NCI-H82 treated with DMSO at 0.1 percent for 48 hours (cell line): ENCODE results near the gene NSUN5.
"Not testable (repeated sequence)": the region's sequence is repeated elsewhere in the genome, so short reads cannot be mapped to it uniquely, and the experiment has no call there.

Experiments
- DNase-seq: peaks from one replicate; lab custom pipeline; 2025; ENCODE audit not compliant: unreplicated experiment; lab: John Stamatoyannopoulos, UW

The NSUN5 gene

DNA sequence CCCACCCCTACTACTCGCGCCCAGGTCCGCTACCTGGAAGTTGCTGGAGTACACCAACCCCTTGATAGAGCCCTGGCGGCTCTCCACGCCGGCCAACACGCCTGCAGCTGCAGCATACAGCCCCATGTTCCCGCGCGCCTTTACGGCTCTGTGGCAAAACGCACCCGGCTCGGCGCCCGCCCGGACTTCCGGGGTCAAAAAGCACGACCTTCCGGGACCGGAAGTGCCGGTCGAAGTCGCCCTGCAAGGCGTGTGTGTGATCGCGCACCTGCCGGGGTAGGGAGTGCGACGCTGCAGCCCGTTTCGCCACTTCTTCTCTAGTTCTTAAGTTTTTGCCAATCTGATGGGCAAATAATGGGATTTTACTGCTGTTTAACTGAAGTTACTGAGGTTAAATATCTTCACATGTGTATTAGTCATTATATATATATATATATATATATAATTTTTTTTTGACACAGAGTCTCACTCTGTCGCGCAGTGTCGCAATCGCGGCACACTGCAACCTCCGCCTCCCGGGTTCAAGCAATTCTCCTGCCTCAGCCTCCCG is at the start of gene NSUN5:
Gene NSUN5, minus strand, starts transcription at position 162 of the 550 bp plus-strand sequence. Its CDS starts 36 bp downstream, at position 126.
- DNase-seq: peak; percentile 3

DNA sequence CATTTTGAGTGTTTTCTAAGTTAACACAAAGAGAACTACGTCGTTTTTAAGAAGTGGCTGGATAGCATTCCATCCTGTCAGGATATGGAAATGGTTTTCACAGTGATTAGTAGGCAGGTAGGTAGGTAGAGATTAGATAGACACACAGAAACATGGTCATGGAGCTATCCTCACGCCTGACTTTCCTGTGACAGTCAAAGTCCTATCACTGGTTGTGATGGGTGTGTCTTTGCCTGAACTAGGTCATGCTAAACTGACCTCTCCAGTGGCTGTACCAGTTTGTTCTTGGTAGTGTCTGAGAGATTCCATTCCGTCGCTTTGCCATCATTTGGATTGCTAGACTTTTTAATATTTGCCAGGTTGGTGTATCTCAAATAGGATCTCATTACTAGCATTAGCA is 47.5 kb upstream of the NSUN5 start:
- no peak for DNase-seq

DNA sequence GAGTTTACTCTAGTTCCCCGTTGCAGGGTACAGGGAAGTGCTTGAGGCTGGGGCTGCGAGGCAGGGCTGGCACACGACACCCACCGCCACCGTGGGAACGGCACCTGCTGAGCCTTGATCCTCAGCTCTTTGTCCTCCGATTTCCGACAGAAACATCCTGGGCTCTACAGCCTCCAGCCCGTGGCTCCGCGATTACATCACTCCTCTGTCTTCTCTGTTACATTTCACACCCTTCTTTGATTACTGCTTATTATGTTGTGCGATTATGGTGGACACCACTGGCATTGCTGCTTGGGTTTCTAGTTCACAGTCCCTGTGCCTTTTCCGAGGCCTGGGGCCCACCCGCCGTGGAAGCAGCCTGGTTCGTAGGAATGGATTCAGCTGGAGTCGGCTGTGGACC is 46.2 kb upstream of the NSUN5 start:
- DNase-seq: no peak

DNA sequence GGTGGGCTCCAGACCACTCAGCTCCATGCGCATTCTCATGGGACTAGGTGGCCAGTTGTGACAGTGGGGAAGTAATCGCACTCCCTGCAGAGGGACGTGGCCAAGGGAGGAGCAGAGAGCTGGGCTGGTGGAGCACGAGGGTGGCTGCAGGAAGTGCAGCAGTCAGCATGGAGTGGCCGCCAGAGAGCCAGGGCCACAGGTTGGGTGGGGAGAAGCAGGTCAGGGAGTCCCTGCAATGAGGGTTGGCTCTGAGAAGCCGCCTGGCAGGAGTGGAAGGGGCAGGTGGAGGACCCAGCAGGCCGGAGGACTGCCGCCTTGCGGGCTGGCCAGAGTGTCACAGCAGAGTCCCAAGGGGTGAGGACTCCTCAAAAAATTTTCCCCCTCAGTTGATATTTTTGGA is 45.6 kb upstream of the NSUN5 start:
- no peak for DNase-seq

DNA sequence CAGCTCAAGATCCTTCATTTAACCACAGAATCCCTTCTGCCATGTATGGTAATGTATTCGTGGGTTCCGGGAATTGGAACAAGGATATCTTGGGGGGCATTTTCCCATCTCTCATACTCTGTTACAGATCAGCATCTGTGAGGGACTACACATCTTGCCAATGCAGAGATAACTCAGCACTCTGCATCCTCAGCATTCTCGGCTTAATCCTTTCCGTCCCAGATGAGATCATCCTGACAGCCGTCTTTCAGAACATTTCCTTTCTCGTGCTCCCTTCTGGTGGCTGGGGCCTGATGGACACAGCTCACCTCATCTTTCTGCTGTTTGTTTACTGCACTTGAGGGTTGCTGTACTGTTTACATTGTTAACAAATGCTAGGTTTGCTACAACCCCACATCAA is 44.6 kb upstream of the NSUN5 start:
- DNase-seq: no peak

DNA sequence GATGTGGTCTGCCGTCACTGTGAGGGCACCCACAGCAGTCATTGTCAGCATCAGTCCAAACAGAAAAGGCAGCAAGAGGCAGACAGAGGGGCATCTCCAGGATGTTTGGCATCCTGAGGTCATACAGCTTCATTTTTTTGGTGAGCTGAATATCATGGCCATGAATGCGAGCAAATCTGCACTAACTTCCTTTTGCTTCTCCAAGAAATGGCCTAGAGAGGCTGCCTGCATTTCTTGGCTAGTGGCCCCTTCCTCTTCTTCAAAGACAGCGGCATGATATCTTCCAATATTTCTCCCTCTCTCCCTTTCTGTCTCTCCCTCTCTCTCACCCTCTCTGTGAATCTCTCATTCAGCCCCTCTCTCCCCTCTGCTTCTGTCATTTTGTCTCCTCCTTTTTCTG is 44.2 kb upstream of the NSUN5 start:
- DNase-seq: no peak

DNA sequence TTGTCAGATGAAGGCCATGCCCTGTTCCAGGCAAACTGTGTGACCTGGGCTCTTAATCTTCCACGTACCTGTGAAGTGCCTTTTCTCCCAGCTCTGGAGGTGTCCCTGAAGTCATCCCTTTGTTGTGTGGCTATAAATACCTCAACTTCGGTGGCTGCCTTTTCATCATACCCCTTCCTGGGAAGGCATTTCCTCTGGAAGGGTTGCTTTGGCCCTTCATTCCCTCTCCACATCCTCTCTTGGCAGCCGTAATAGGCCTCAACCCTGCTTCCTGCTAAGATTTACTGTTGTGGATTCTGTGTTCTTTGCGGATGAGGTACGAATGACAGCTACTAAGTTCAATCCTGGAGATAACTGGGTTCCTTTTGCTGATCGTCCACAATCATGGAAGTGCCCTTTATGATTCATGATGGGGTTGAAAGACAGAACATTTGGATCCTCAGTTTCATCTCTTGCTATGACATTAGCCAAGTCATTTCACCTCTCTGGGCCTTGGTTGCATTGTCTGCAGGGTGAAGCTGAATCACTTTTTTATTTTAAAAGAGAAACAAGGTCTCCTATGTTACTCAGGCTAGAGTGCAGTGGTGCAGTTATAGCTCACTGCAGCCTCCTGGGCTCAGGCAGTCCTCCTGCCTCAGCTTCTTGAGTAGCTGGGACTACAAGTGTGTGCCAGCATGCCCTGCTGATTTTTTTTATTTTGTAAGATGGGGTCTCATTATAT is 43.0 kb upstream of the NSUN5 start:
- DNase-seq: no peak

DNA sequence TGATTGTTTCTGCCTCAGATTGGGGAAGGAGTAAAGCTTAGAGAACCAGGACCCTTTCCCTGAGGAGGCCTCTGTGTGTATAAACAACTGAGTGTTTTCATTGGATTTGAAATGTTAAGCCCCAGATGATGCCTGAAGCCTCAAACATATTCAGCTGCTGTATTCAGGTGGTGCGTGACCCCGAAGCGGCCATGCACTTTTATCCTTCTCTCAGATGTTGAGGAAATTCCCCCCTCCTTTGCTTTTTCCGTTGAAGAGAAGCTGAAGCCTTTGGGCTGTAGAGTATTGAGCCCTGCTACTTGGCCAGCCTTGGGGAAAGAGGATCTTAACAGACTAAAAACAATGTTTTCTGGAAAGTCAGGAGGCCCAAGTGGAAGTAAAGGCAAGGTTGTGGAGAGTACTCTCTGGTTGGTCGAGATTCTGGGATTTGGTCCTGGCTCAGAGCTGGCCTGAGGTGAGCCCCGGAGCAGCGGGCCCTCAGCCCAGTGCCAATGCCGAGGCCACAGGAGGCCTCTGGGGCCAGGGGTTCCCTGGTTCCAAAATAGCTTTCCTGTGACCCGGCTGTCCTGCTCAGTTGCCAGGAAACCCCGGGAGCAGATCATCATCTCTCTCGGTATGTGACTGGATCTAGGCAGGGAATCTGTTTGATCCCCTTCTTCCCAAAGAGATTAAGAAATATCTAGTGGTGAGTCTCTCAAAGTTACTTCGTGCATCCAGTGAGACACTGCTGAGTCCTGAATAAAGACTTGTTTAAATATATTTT is 41.9 kb upstream of the NSUN5 start:
- no peak for DNase-seq

DNA sequence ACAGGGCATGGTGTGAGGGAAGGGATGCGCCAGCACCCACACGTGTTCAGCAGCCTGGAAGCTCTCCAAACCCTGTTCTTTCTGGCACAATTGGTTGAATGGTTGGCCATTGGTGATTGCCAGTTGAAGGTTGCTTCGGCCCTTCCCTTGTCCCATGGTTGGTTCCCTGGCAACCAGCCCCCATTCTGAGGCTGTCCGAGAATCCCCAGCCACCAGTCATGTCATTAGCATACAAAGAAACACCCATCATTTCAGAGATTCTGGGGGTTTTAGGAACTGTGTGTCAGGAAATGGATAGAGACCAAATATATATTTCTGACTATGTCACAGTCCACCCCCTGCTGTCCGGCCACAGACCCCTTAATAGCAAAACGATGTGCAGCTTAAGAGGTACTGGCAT is 41.1 kb upstream of the NSUN5 start:
- no peak for DNase-seq

DNA sequence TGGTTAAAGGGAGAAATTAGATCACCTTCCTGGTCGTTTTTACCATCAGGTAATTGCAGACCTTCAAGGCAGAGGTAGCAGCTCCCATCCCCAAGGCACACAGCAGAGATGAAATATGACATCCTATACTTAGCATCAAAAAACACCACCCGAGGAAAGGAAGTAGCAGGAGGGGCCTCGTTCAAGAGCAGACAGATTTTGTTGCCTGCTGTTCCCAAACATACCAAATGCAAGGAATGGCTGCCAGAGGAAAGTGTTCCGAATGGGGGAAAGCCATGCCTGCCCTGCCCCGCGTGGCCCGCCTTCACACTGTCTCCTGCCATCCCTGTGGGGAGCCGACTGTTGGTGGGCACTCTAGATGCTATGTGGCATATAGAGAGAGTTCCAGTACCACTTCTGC is 37.3 kb upstream of the NSUN5 start:
- no peak for DNase-seq

DNA sequence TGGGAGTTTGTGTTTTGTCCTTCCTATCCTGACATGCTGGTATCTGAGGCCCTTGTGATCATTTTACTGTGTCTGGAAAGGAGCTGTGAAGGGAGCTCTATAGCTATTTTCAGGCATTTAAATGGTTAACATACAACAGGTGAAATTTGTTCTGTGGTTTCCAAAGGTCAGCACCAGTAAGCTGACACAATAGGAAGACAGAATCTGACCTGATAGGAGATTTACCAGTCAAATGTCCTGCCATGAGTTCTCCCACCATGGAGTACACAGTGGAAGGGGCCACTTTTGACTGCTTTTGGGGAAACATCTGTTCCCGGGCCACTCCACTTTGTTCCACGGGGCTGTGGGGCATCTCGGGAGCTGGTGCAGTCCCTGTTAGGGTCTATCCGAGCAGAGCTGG is 36.9 kb upstream of the NSUN5 start:
- no peak for DNase-seq

DNA sequence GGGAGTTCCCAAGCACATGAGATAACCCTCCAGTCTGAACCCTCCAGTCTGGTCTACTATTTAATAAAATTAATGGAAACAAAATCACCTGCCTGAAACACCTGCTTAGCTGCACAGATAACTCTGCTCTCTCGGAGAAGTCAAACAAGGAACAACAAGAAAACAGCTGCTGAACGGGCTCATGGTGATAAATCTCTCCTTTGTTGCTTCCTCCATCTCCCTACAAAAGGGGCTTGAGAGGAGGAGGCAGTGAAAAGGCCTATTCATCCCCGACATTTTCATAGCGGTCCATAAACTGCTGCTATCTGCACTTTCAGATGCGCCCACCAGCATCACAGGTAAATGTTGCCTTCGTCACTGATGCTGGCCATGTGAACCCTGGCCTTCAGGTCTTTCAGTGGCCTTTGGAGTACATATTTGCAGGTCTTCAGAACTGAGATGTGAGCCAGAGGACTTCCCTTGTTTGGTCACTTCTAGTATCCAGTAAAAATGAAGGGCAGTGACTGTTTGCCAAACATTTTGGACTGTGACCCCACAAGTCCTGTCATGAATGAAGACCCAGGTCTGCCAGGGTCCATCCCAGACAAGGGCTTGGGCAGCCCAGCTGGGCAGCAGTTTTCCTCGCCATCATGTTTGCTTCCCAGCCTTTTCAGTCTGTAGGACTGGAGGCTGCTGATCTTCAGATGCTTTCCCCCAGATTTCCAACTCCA is 35.2 kb upstream of the NSUN5 start:
- no peak for DNase-seq

DNA sequence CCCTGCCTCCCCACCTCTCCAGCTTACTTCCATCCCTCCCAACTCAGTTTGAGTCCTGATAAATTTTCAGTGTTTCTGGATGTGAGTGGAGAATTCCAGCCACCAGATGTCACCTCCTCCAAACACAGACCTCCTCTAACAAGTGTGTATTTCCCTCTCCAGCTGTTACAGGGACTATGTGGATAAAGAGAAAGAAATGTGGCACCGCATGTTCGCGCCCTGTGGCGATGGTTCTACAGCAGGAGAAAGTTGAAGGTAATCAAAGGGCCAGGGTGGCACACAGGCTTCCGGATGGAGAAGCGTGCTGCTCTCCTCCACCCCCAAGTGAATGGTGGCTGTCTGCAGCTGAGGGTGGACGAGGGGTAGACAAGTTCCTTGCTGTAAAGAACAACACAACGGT is 34.0 kb upstream of the NSUN5 start:
- no peak for DNase-seq

DNA sequence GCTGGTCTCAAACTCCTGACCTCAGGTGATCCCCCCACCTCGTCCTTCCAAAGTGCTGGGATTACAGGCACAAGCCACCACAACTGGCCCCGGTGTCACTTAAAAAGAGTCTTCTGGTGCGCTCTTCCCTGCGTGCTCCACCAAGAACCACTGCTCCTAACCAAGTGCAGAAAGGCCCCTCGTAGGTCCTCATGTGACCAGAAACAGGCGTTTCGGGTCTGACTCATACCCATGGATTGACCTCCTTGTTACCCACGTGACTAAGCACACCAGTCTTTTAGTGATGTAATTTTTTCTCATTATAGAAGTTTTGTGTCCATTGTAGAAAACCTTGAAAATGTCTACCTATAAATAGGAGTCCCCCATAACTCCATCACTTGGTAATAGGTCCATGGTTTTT is 33.3 kb upstream of the NSUN5 start:
- DNase-seq: no peak

DNA sequence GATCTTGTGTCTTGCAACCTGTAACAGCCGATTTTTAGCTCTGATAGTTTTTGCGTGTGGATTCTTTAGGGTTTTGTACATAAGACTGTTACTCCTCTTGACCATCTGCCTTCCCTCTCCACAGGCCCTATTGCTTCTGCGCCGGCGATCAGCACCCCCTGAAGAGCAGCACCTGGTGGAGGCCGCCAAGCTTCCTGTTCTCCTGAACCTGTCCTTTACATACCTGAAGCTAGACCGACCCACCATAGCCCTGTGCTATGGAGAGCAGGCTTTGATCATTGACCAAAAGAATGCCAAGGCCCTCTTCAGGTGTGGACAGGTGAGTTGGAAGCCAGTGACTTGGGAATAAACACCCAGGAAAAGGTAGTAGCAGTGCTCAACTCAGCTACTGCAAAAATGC is 31.9 kb upstream of the NSUN5 start:
- no peak for DNase-seq

DNA sequence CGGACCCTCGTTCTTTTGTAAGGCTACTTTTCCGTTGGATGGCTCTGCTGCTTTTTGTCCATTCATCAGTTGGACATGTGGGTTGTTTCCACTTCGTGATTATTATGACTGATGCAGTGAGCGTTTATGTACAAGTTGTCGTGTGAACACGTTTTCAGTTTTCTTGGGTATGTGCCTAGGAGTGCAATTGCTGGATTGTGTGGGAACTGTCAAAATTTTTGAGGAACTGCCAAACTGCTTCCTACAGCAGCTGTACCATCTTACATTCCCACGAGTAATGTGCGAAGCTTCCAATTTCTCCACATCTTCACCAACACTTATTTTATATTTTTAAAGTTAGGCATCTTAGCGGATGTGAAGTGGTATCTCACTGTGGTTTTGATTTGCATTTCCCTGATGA is 29.7 kb upstream of the NSUN5 start:
- no peak for DNase-seq

DNA sequence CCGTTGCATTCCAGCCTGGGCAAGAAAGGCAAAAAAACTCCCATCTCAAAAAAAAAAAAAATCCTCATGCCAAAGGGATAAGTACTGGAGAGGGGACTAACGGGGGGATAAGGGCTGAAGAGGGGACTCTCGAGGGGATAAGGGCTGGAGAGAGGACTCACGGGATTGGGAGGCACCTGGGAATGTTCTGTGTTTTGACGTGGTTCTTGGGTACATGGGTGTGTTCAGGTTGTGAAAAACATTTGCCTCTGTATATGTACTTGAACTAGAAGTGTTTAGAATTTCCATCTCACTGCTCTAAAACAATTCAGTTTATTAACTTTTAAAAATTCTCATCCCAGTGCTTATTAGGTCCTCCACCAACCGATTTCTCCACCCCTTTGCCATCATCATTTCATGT is 23.8 kb upstream of the NSUN5 start:
- DNase-seq: no peak

DNA sequence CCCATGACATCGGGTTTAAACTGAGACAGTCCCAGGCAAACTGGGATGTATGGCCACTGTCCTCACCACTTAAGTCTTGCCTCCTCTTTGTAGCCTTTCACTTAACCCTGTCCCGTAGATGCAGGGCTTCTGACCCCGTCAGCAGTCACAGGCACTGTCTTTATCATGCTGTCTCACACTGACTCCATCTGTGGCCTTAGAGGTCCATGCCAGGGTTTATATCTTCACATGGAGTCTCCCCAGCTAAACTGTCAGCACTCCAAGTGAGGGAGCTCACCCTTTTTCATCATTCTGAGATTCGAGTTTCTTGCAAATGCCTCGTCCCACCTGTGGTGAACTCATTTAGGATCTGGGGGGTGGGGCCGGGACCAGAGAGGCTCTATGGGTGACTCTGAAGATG is 22.1 kb upstream of the NSUN5 start:
- DNase-seq: no peak

DNA sequence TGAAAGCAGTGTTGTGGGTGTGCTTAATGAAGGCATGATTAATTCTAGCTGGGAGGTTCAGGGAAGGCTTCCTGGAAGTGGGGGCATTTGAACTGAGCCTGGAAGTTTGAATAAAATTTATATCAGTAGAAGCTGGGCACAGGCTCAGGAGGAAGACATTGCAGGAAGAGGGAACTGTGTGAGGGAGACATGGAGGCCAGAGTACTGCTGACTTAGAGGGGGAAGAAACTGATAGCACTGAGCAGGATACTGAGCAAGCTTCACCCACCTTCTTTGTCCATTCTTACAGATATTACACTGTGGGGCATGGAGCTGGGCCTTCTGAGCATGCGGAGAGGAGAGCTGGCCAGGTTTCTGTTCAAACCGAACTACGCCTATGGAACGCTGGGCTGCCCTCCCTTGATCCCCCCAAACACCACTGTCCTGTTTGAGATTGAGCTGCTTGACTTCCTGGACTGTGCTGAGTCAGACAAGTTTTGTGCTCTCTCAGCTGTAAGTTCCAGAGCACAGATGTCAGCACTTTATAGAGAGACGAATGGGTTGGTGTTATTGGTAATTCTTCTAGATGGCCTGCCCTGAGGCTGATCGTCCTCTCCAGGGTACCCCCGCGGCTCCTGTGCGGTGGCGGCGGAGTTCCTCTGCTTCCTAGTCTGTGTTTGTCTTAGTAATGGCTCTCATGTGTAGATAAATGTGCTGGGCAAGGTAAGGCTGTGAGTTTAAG is 21.4 kb upstream of the NSUN5 start:
- no peak for DNase-seq

DNA sequence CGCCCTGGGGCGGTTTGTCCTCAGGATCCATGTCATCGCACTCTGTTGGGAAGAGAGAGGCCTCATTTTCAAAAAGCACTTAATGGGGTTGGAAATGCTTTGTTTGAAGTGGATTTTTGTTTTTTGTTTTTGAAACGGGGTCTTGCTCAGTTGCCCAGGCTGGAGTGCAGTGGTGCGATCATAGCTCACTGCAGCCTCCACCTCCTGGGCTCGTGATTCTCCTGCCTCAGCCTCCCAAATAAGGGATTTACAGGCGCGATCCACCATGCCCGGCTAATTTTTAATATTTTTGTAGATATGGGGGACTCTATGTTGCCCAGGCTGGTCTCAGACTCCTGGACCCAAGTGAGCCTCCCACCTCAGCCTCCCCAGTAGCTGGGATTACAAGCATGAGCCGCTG is 20.1 kb upstream of the NSUN5 start:
- DNase-seq: no peak

DNA sequence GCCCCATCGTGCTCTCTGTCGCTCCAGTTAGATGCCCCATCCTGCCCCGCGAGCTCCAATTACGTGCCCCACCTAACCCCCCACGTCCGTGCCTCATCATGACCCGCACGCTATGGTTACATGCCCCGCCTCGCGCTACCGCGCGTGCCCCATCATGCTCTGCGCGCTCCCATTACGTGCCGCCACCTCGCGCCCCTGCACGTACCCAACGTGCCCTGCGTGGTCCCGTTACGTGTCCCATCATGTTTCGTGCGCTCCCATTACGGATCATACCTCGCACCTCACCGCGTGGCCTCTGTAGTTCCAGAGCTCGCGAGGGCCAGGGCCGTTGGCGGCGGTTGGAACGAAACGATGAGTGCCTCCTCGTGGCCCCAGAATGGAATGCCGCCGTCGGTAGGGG is 19.3 kb upstream of the NSUN5 start, which contains the start of the genes FKBP6 and TRIM50:
Gene FKBP6, plus strand, starts transcription at position 240 of the 400 bp plus-strand sequence. CDS start 268 bp downstream, outside the sequence.
Gene TRIM50, minus strand, starts transcription at position 161 of the 400 bp plus-strand sequence. CDS start 3,295 bp downstream, outside the sequence.
- not testable (repeated sequence) for DNase-seq
